Motor neuron (in vitro differentiated cells): ENCODE data around the gene NDUFB8. TPM values are rescaled to one million over a fixed set of nuclear protein-coding genes. Genes with fewer than 3 reads are reported as not detected.
A peak's percentile ranks its signal among the peaks of the same experiment; 100 is the strongest.

ENCODE experiments used
- ATAC-seq, 8 experiments: fragments of 200-7000 bp; cut with Tn5 transposase; replicated peaks in 6 of 8; 2 replicates each; pipeline ENCODE4 v1.8.0; 2021; ENCODE audit warnings: mild to moderate bottlenecking in 8 of 8, moderate library complexity in 8 of 8
- H3K27ac ChIP-seq, 2 donors: fragments of 250-450 bp; sonication (Bioruptor Pico); 2 replicates each; pipeline ENCODE4 v1.9.0; 2021; ENCODE audit warnings: antibody characterized with exemption in 2 of 2, mild to moderate bottlenecking in 2 of 2, moderate library complexity in 1 of 2
- H3K4me1 ChIP-seq, 2 donors: fragments of 250-450 bp; sonication (Bioruptor Pico); replicated peaks in 1 of 2; 2 replicates each; pipeline ENCODE4 v1.6.1; 2021; ENCODE audit warnings: antibody characterized with exemption in 2 of 2, mild to moderate bottlenecking in 2 of 2, moderate library complexity in 1 of 2
- H3K4me3 ChIP-seq, 5 donors: fragments of 250-450 bp; sonication (Bioruptor Pico); 2 replicates each; pipeline ENCODE4 v1.9.0; 2021; ENCODE audit warnings: antibody characterized with exemption in 5 of 5, mild to moderate bottlenecking in 5 of 5, moderate library complexity in 4 of 5
- WGBS, 10 experiments: fragments of 450-650 bp; shearing (Covaris generic); methylation state at CpG; one replicate each; pipeline ENCODE4 v1.0.0; 2022; 5-methylcytosine and 5-hydroxymethylcytosine counted together
- in situ Hi-C, 9 experiments: fragments of 400-800 bp; cut with MboI; loops; one replicate each; pipeline ENCODE4 v1.15.0; 2021; ENCODE audit warnings: low sequenced_read_pairs in 9 of 9, low pct_unique_long_range_greater_than_20kb in 2 of 9; ENCODE audit not compliant: unreplicated experiment in 9 of 9
- total RNA-seq, 8 experiments: library from RNA; unstranded; fragments of 300-600 nt; gene quantifications; 2 replicates each; pipeline versions ENCODE4 v1.2.3 to v1.2.4, GENCODE V29; 2022

The NDUFB8 gene
- total RNA-seq, 8 experiments from 2014 or later = 247 to 398 (median 294) TPM

GRCh38 chr10:100501423-100501822 is 28.2 kb downstream of the NDUFB8 start:
- H3K4me1 ChIP-seq = no peaks in the 10 kb centered on the region
- in situ Hi-C loops = loop anchor here in 2 of 9 experiments (25.0 kb wide), 1 partner anchor 164 kb away; the partner anchor contains the start of genes PKD2L1 (in 2 of the 2) and SCD (in 2 of the 2)
- ATAC-seq = no peak
- no peak overlapping the region for H3K27ac ChIP-seq
- no peak overlapping the region for H3K4me3 ChIP-seq

DNA sequence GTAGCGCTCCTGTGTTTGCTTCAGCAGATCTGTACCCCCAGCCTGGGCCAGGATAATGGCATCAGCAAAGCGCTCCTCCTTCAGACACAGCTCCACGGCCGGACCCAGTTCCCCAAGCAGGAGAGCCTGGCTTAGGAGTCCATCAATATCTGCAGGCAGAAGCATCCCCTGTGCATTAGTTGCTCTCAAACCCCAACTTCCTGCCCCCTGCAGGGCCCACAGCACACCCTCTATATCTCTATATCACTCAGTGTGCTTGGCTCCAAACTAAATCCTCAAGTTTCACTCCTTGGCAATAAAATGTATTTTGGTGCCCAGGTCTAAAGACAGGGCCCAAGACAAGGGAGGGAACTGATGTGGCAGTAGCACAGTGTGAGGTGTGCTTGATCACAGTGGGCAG is 31.6 kb downstream of the NDUFB8 start:
- in situ Hi-C loops = no loop called here
- H3K4me1 ChIP-seq = no peaks in the 10 kb centered on the region
- no peak overlapping the region for H3K27ac ChIP-seq
- no peak for ATAC-seq
- WGBS, 10 experiments = 100% methylated on average over 1 to 2 of the region's 4 CpGs; no CpG with 5 or more reads in 8 of the 10 experiments
- no peak overlapping the region for H3K4me3 ChIP-seq

GRCh38 chr10:100496567-100496966 is 33.1 kb downstream of the NDUFB8 start:
- no peak overlapping the region for H3K4me3 ChIP-seq
- no peaks in the 10 kb centered on the region for H3K4me1 ChIP-seq
- no peak overlapping the region for H3K27ac ChIP-seq
- WGBS, 10 experiments = 85 to 100% (median 96%) methylated on average over 1 to 2 of the region's 2 CpGs; no CpG with 5 or more reads in 6 of the 10 experiments
- in situ Hi-C loops = no loop called here
- no peak for ATAC-seq

GRCh38 chr10:100490531-100490930 is 39.1 kb downstream of the NDUFB8 start:
- WGBS, 10 experiments = 50 to 100% (median 94%) methylated on average over 1 to 2 of the region's 2 CpGs; no CpG with 5 or more reads in 2 of the 10 experiments
- in situ Hi-C loops = no loop called here
- Histone ChIP-seq H3K27ac (no peak overlapping the region), H3K4me3 (no peak overlapping the region), H3K4me1 (peaks cover 4 to 7% of the 10 kb centered on the region in 2 donors)
- no peak for ATAC-seq

GRCh38 chr10:100489396-100489795 is 40.3 kb downstream of the NDUFB8 start:
- no peak for ATAC-seq
- Histone ChIP-seq H3K4me1 (peaks cover 10 to 13% of the 10 kb centered on the region in 2 donors), H3K4me3 (no peak overlapping the region), H3K27ac (no peak overlapping the region)
- in situ Hi-C loops = no loop called here
- WGBS, 10 experiments = 76 to 100% (median 90%) methylated on average over 2 to 5 of the region's 5 CpGs; no CpG with 5 or more reads in 2 of the 10 experiments

DNA sequence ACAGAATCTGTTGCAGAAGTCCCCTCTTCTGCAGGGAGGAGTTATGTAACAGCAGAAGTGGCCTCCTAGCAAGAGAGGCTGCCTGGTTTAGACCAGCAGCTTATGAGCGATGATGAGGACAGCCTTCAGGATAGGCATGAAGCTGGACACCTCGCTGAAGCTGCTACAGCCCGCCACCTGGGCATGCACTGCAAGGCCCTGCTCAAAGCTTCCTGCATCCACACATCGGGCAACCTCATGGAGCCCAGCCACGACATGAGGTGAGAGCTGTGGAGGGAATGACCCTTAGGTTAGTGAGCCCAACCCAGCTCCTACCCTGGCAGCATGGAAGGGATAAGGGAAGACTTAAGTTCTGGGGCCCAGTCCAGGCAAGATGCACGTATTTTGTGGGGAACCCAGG is 42.1 kb downstream of the NDUFB8 start:
- Histone ChIP-seq H3K4me3 (no peak overlapping the region), H3K4me1 (peaks cover 16% of the 10 kb centered on the region in 2 donors), H3K27ac (no peak overlapping the region)
- 100% methylated on average over 1 of the region's 6 CpGs; no CpG with 5 or more reads in 8 of the 10 experiments for WGBS, 10 experiments
- in situ Hi-C loops = no loop called here
- ATAC-seq = no peak

GRCh38 chr10:100485801-100486495 is 43.7 kb downstream of the NDUFB8 start:
- WGBS, 10 experiments = 5 to 96% (median 25%) methylated on average over 2 to 8 of the region's 10 CpGs
- peaks cover 16% of the 10 kb centered on the region in 2 donors for H3K4me1 ChIP-seq
- H3K27ac ChIP-seq = no peak overlapping the region
- no peak for ATAC-seq
- in situ Hi-C loops = no loop called here
- no peak overlapping the region for H3K4me3 ChIP-seq

- no peak for ATAC-seq
- Histone ChIP-seq H3K4me1 (peaks cover 16% of the 10 kb centered on the region in 2 donors), H3K27ac (no peak overlapping the region), H3K4me3 (no peak overlapping the region)
- in situ Hi-C loops = no loop called here
- 0 to 93% (median 39%) methylated on average over 1 to 8 of the region's 8 CpGs; no CpG with 5 or more reads in 2 of the 10 experiments for WGBS, 10 experiments
Measured at GRCh38 chr10:100485366-100485765, 44.3 kb downstream of the NDUFB8 start.

DNA sequence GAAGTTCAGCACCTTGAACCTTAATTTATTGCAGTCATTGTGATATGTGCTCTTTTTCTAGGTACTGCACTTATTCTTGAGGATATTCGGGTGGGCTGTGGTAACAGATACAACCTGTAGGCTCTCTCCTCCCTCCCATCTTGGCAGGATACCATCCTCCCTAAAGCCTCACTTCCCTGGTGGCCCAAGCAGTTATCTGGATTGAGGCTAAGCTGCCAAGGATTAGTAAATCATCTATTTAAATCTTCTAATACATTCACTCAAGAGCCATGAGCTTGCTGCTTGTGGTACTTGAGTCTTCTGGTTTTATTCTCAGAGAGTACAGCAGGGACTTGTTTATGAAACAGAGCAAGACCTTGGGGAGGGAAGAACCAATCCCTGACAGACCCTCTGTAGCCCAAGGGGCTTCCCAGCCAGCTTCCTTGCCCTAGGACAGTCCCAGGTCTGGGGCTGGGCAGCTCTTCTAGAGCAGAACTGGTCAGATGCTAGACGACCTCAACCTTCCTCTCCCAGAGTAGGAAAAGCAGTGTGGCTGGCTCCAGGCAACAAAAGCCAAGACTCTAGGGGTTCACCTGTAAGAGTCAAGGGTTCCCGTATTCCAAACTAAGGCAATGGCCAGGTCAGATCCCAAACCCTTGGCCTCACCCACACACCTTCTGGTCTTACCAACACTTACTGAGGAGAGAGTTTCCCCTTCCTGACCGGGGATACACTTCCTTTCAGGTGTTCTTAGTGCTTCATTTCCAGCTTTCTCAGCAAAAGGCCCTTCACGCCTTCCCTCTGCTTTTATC is 45.6 kb downstream of the NDUFB8 start:
- Histone ChIP-seq H3K4me1 (peaks cover 16% of the 10 kb centered on the region in 2 donors), H3K4me3 (no peak overlapping the region), H3K27ac (no peak overlapping the region)
- no peak for ATAC-seq
- in situ Hi-C loops = no loop called here
- 20 to 100% (median 67%) methylated on average over 1 to 4 of the region's 5 CpGs; no CpG with 5 or more reads in 1 of the 10 experiments for WGBS, 10 experiments

GRCh38 chr10:100482834-100483185 is 46.9 kb downstream of the NDUFB8 start:
- ATAC-seq = peak in 6 of 8 experiments; percentile 1 to 11 (median 7)
- in situ Hi-C loops = no loop called here
- whole genome bisulfite sequencing, 10 experiments = 14 to 42% (median 29%) methylated on average over 2 to 5 of the region's 5 CpGs; no CpG with 5 or more reads in 6 of the 10 experiments
- no peak overlapping the region for H3K27ac ChIP-seq
- peaks cover 16% of the 10 kb centered on the region in 2 donors for H3K4me1 ChIP-seq
- H3K4me3 ChIP-seq = peak overlapping the region in 4 of 5 donors; percentile 30 to 36 (median 34)

DNA sequence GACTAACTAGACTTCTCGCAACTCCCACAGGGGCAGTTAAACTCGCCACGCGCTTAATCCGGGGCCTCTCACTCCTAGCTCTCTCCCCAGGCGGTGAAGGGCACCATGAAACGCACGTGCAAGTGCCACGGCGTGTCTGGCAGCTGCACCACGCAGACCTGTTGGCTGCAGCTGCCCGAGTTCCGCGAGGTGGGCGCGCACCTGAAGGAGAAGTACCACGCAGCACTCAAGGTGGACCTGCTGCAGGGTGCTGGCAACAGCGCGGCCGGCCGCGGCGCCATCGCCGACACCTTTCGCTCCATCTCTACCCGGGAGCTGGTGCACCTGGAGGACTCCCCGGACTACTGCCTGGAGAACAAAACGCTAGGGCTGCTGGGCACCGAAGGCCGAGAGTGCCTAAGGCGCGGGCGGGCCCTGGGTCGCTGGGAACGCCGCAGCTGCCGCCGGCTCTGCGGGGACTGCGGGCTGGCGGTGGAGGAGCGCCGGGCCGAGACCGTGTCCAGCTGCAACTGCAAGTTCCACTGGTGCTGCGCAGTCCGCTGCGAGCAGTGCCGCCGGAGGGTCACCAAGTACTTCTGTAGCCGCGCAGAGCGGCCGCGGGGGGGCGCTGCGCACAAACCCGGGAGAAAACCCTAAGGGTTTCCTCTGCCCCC is 47.4 kb downstream of the NDUFB8 start:
- peak; percentile 75 to 89 (median 86) for ATAC-seq
- no peak overlapping the region for H3K27ac ChIP-seq
- 0 to 3% (median 1%) methylated on average over 6 to 23 of the region's 59 CpGs; no CpG with 5 or more reads in 7 of the 10 experiments for WGBS, 10 experiments
- in situ Hi-C loops = no loop called here
- peak overlapping the region; percentile 25 to 36 (median 33) for H3K4me3 ChIP-seq
- H3K4me1 ChIP-seq = peaks cover 16% of the 10 kb centered on the region in 2 donors

DNA sequence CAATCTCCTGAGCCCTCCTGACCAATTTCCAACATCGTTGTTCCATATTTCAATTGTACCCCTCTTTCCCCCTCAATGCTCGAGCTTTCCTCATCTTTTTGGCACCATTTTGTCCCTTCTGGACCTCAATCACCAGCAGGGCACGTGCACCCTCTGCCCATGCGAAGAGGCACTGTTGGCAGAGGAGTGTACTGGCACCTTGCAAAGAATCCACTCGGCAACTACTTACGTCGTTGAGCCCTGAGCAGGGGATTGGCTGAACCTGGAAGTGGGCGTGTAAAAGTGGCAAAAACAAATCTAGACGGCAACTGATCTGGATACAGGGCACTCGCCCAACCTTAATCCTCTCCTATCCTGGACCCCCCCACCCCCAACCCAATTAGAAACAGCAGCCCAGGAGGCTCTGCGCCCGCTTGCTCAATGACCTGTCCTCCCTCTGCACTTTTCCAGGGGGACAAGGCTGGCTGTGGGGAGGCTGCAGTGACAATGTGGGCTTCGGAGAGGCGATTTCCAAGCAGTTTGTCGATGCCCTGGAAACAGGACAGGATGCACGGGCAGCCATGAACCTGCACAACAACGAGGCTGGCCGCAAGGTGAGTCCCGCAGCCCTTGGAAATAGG is 48.1 kb downstream of the NDUFB8 start:
- ATAC-seq = peak; percentile 82 to 93 (median 86)
- in situ Hi-C loops = no loop called here
- H3K4me1 ChIP-seq = peaks cover 16% of the 10 kb centered on the region in 2 donors
- H3K4me3 ChIP-seq = peak overlapping the region; percentile 24 to 36 (median 33)
- H3K27ac ChIP-seq = no peak overlapping the region
- WGBS, 10 experiments = 0 to 19% (median 0%) methylated on average over 1 to 8 of the region's 19 CpGs; no CpG with 5 or more reads in 2 of the 10 experiments
